GM19193 (cell line): ENCODE results near the gene ACSS3.

ENCODE experiments used
- POLR2A ChIP-seq: IDR thresholded peaks from 4 replicates; pipeline ENCODE4 v1.6.1; 2011; ENCODE audit not compliant: insufficient read depth, insufficient read length; ENCODE audit errors: extremely low read depth

Gene ACSS3

GRCh38 chr12:81077686-81078441 lies at the start of gene ACSS3:
TSS of gene ACSS3 (plus strand) at chr12:81078079. CDS start at chr12:81078121, 42 bp downstream.
- TF ChIP-seq POLR2A, result no peak

GRCh38 chr12:81034926-81035325 lies 43.0 kb upstream of the ACSS3 start:
- no peak for TF ChIP-seq POLR2A

- no peak for TF ChIP-seq POLR2A
Observed at GRCh38 chr12:81039231-81039630, 38.6 kb upstream of the ACSS3 start.

GRCh38 chr12:81043979-81044740 lies 33.7 kb upstream of the ACSS3 start:
- no peak for TF ChIP-seq POLR2A

GRCh38 chr12:81070846-81071245 lies 7.0 kb upstream of the ACSS3 start:
- no peak for TF ChIP-seq POLR2A

GRCh38 chr12:81075539-81075938 lies 2.3 kb upstream of the ACSS3 start:
- no peak for TF ChIP-seq POLR2A

- no peak for TF ChIP-seq POLR2A
Observed at GRCh38 chr12:81077329-81077685, 572 bp upstream of the ACSS3 start.

- no peak for TF ChIP-seq POLR2A
Observed at GRCh38 chr12:81078469-81079196, 754 bp downstream of the ACSS3 start.

- TF ChIP-seq POLR2A, result no peak
Observed at GRCh38 chr12:81079280-81080076, 1.6 kb downstream of the ACSS3 start.

- no peak for TF ChIP-seq POLR2A
Observed at GRCh38 chr12:81080431-81080983, 2.6 kb downstream of the ACSS3 start.

GRCh38 chr12:81081726-81082125 lies 3.8 kb downstream of the ACSS3 start:
- no peak for TF ChIP-seq POLR2A

GRCh38 chr12:81083018-81083417 lies 5.1 kb downstream of the ACSS3 start:
- TF ChIP-seq POLR2A, result no peak

GRCh38 chr12:81083906-81084513 lies 6.1 kb downstream of the ACSS3 start:
- TF ChIP-seq POLR2A, result no peak

GRCh38 chr12:81084811-81085350 lies 7.0 kb downstream of the ACSS3 start:
- no peak for TF ChIP-seq POLR2A

- TF ChIP-seq POLR2A, result no peak
Observed at GRCh38 chr12:81085832-81086231, 8.0 kb downstream of the ACSS3 start.

- TF ChIP-seq POLR2A, result no peak
Observed at GRCh38 chr12:81086342-81086741, 8.5 kb downstream of the ACSS3 start.
